HEK293 (cell line): ENCODE data around the gene STING1.

Source experiments
- CTCF ChIA-PET: fragments of 350-600 bp; formaldehyde crosslinking; extraction: SDS; loops from one replicate; lab custom pipeline; 2021; ENCODE audit warnings: antibody characterized with exemption; lab: Yijun Ruan, JAX
- POLR2A ChIA-PET: fragments of 300-600 bp; formaldehyde crosslinking; extraction: SDS; loops from one replicate; lab custom pipeline; 2020; ENCODE audit warnings: antibody characterized with exemption, inconsistent platforms; lab: Yijun Ruan, JAX
- H3K27ac ChIP-seq: fragments of 200-500 bp; sonication (Bioruptor generic); 2 replicates; pipeline ENCODE4 v1.5.1; 2014; ENCODE audit warnings: low read depth, low read length, control low read depth, inconsistent platforms; ENCODE audit errors: extremely low read depth
- H3K36me3 ChIP-seq, 2 experiments: fragments of 200-500 bp in 1 of 2; sonication (Bioruptor generic) in 1 of 2; 1 replicate in 1 of 2; 2 replicates in 1 of 2; pipeline ENCODE4 v1.5.1; 2014 to 2017; ENCODE audit warnings: inconsistent platforms in 2 of 2, low read length in 2 of 2; ENCODE audit not compliant: control insufficient read depth in 2 of 2, insufficient read depth in 1 of 2
- H3K4me1 ChIP-seq: fragments of 200-500 bp; sonication (Bioruptor generic); 2 replicates; pipeline ENCODE4 v1.5.1; 2014; ENCODE audit warnings: mild to moderate bottlenecking, low read length, inconsistent platforms; ENCODE audit not compliant: control insufficient read depth, insufficient read depth
- H3K4me3 ChIP-seq: 2 replicates; pipeline ENCODE4 v1.5.1; 2011; ENCODE audit warnings: low read depth, mild to moderate bottlenecking, control low read depth, low read length, moderate library complexity
- H3K9me3 ChIP-seq: fragments of 200-500 bp; sonication (Bioruptor generic); 2 replicates; pipeline ENCODE4 v1.5.1; 2014; ENCODE audit warnings: low read depth, low read length, inconsistent platforms; ENCODE audit not compliant: control insufficient read depth, insufficient read depth
- GLI2 ChIP-seq: fragments of 450-650 bp; formaldehyde crosslinking; IDR thresholded peaks from 2 replicates; pipeline ENCODE4; 2017; ENCODE audit warnings: missing biosample characterization, missing genetic modification characterization, low read depth, borderline replicate concordance
- GLIS2 ChIP-seq: fragments of 450-650 bp; formaldehyde crosslinking; IDR thresholded peaks from 2 replicates; pipeline ENCODE4 v1.5.1; 2016; ENCODE audit warnings: missing biosample characterization, missing genetic modification characterization
- HOXA7 ChIP-seq: sonication (generic); formaldehyde crosslinking; IDR thresholded peaks from 2 replicates; pipeline ENCODE4 v1.8.1; 2022; ENCODE audit warnings: missing genetic modification reagents, borderline replicate concordance
- HOXC10 ChIP-seq: sonication (generic); formaldehyde crosslinking; IDR thresholded peaks from 2 replicates; pipeline ENCODE4 v1.8.1; 2023; ENCODE audit warnings: mild to moderate bottlenecking, missing genetic modification reagents
- PRDM1 ChIP-seq: fragments of 450-650 bp; formaldehyde crosslinking; IDR thresholded peaks from 2 replicates; pipeline ENCODE4; 2016; ENCODE audit warnings: missing biosample characterization, missing genetic modification characterization
- RBAK ChIP-seq: fragments of 450-650 bp; formaldehyde crosslinking; IDR thresholded peaks from 2 replicates; pipeline ENCODE4 v1.5.1; 2016; ENCODE audit warnings: missing biosample characterization, missing genetic modification characterization
- SP2 ChIP-seq: fragments of 450-650 bp; formaldehyde crosslinking; IDR thresholded peaks from 2 replicates; pipeline ENCODE4 v1.5.1; 2016; ENCODE audit warnings: missing biosample characterization, missing genetic modification characterization
- SP3 ChIP-seq: fragments of 450-650 bp; formaldehyde crosslinking; IDR thresholded peaks from 2 replicates; pipeline ENCODE4 v1.5.1; 2016; ENCODE audit warnings: missing biosample characterization, missing genetic modification characterization
- ZFP37 ChIP-seq: fragments of 450-650 bp; formaldehyde crosslinking; IDR thresholded peaks from 2 replicates; pipeline ENCODE4 v1.5.1; 2016; ENCODE audit warnings: missing biosample characterization, missing genetic modification characterization
- ZNF133 ChIP-seq: fragments of 450-650 bp; formaldehyde crosslinking; IDR thresholded peaks from 2 replicates; pipeline ENCODE4 v1.5.1; 2016; ENCODE audit warnings: missing biosample characterization, missing genetic modification characterization
- ZNF175 ChIP-seq: fragments of 450-650 bp; formaldehyde crosslinking; IDR thresholded peaks from 2 replicates; pipeline ENCODE4 v1.5.1; 2016; ENCODE audit warnings: missing biosample characterization, missing genetic modification characterization
- ZNF211 ChIP-seq: fragments of 450-650 bp; formaldehyde crosslinking; IDR thresholded peaks from 2 replicates; pipeline ENCODE4 v1.5.1; 2016; ENCODE audit warnings: low read depth, missing biosample characterization, missing genetic modification characterization
- ZNF416 ChIP-seq: fragments of 450-650 bp; formaldehyde crosslinking; IDR thresholded peaks from 2 replicates; pipeline ENCODE4 v1.5.1; 2016; ENCODE audit warnings: missing biosample characterization, missing genetic modification characterization
- ZNF521 ChIP-seq: fragments of 450-650 bp; formaldehyde crosslinking; IDR thresholded peaks from 2 replicates; pipeline ENCODE4 v1.5.1; 2017; ENCODE audit warnings: missing biosample characterization, mild to moderate bottlenecking, missing genetic modification characterization
- ZNF558 ChIP-seq: fragments of 450-650 bp; formaldehyde crosslinking; IDR thresholded peaks from 2 replicates; pipeline ENCODE4 v1.5.1; 2016; ENCODE audit warnings: missing biosample characterization, missing genetic modification characterization
- ZNF561 ChIP-seq: fragments of 450-650 bp; IDR thresholded peaks from 2 replicates; pipeline ENCODE4 v1.5.1; 2018; ENCODE audit warnings: missing biosample characterization, missing genetic modification characterization, borderline replicate concordance
- ZNF658 ChIP-seq: fragments of 450-650 bp; formaldehyde crosslinking; IDR thresholded peaks from 2 replicates; pipeline ENCODE4; 2016; ENCODE audit warnings: missing biosample characterization, missing genetic modification characterization
- ZNF76 ChIP-seq: fragments of 450-650 bp; formaldehyde crosslinking; IDR thresholded peaks from 2 replicates; pipeline ENCODE4; 2016; ENCODE audit warnings: low read depth, missing biosample characterization, missing genetic modification characterization, borderline replicate concordance
- ZNF837 ChIP-seq: fragments of 450-650 bp; formaldehyde crosslinking; IDR thresholded peaks from 2 replicates; pipeline ENCODE4 v1.5.1; 2016; ENCODE audit warnings: missing biosample characterization, missing genetic modification characterization
- TF ChIP-seq, protein P1 (sequence below): fragments of 450-650 bp; formaldehyde crosslinking; IDR thresholded peaks from 2 replicates; pipeline ENCODE4 v1.5.1; 2016; ENCODE audit warnings: missing biosample characterization, missing genetic modification characterization
- TF ChIP-seq, protein P2 (sequence below): fragments of 450-650 bp; formaldehyde crosslinking; IDR thresholded peaks from 2 replicates; pipeline ENCODE4; 2016; ENCODE audit warnings: missing biosample characterization, missing genetic modification characterization
- TF ChIP-seq, protein P3 (sequence below): fragments of 450-650 bp; formaldehyde crosslinking; IDR thresholded peaks from 2 replicates; pipeline ENCODE4 v1.5.1; 2016; ENCODE audit warnings: missing biosample characterization, missing genetic modification characterization
- TF ChIP-seq, protein P4 (sequence below): IDR thresholded peaks from 2 replicates; pipeline ENCODE4 v1.6.1; 2011; ENCODE audit warnings: mild to moderate bottlenecking, low read depth, low read length, borderline replicate concordance
- TF ChIP-seq, protein P5 (sequence below): fragments of 450-650 bp; formaldehyde crosslinking; IDR thresholded peaks from 2 replicates; pipeline ENCODE4 v1.5.1; 2016; ENCODE audit warnings: missing biosample characterization, missing genetic modification characterization

STING1 gene

DNA sequence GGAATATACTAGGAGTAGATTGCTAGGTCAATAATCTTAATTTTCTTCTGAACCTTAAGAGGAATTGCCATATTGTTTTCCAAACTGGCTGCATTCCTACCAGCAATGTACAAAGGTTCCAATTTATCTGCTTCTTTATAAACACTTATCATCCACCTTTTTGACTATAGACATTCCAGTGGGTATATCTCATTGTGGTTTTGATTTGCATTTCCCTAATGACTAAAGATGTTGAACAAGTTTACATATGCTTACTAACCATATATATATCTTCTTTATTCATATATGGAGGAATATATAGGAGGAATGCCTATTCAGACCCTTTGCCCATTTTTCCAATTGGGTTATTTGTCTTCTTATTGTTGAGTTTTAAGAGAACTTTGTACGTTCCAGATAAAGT, 50.9 kb downstream of the STING1 start:
- POLR2A ChIA-PET, result no interaction called here
- Histone ChIP-seq H3K27ac (no peak overlapping the region), H3K9me3 (no peaks in the 10 kb centered on the region), H3K4me1 (no peaks in the 10 kb centered on the region), H3K36me3 (peaks cover 51 to 71% of the 10 kb centered on the region in 2 experiments), H3K4me3 (no peak overlapping the region)
- TF ChIP-seq RBAK, result no peak
- TF ChIP-seq, protein P1, sequence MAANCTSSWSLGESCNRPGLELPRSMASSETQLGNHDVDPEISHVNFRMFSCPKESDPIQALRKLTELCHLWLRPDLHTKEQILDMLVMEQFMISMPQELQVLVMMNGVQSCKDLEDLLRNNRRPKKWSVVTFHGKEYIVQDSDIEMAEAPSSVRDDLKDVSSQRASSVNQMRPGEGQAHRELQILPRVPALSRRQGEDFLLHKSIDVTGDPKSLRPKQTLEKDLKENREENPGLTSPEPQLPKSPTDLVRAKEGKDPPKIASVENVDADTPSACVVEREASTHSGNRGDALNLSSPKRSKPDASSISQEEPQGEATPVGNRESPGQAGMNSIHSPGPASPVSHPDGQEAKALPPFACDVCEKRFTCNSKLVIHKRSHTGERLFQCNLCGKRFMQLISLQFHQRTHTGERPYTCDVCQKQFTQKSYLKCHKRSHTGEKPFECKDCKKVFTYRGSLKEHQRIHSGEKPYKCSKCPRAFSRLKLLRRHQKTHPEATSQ, result no peak
- TF ChIP-seq SP3 (tag by site-specific recombination), result no peak
- no peak for TF ChIP-seq ZFP37 (tag by site-specific recombination)
- TF ChIP-seq GLIS2 (tag by site-specific recombination), result no peak
- no peak for TF ChIP-seq ZNF658 (tag by site-specific recombination)
- TF ChIP-seq ZNF76 (tag by site-specific recombination), result no peak
- no peak for TF ChIP-seq HOXA7
- TF ChIP-seq, protein P2, sequence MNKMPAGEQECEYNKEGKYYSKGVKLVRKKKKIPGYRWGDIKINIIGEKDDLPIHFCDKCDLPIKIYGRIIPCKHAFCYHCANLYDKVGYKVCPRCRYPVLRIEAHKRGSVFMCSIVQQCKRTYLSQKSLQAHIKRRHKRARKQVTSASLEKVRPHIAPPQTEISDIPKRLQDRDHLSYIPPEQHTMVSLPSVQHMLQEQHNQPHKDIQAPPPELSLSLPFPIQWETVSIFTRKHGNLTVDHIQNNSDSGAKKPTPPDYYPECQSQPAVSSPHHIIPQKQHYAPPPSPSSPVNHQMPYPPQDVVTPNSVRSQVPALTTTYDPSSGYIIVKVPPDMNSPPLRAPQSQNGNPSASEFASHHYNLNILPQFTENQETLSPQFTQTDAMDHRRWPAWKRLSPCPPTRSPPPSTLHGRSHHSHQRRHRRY (tag by site-specific recombination), result no peak
- TF ChIP-seq, protein P3, sequence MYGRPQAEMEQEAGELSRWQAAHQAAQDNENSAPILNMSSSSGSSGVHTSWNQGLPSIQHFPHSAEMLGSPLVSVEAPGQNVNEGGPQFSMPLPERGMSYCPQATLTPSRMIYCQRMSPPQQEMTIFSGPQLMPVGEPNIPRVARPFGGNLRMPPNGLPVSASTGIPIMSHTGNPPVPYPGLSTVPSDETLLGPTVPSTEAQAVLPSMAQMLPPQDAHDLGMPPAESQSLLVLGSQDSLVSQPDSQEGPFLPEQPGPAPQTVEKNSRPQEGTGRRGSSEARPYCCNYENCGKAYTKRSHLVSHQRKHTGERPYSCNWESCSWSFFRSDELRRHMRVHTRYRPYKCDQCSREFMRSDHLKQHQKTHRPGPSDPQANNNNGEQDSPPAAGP (tag by site-specific recombination), result no peak
- no peak for TF ChIP-seq ZNF175
- no peak for TF ChIP-seq ZNF558 (tag by site-specific recombination)
- TF ChIP-seq, protein P4, sequence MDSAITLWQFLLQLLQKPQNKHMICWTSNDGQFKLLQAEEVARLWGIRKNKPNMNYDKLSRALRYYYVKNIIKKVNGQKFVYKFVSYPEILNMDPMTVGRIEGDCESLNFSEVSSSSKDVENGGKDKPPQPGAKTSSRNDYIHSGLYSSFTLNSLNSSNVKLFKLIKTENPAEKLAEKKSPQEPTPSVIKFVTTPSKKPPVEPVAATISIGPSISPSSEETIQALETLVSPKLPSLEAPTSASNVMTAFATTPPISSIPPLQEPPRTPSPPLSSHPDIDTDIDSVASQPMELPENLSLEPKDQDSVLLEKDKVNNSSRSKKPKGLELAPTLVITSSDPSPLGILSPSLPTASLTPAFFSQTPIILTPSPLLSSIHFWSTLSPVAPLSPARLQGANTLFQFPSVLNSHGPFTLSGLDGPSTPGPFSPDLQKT, result no peak
- TF ChIP-seq ZNF521 (tag by site-specific recombination), result no peak
- TF ChIP-seq ZNF837 (tag by site-specific recombination), result no peak
- TF ChIP-seq HOXC10 (CRISPR knock-in tag), result no peak
- TF ChIP-seq ZNF416 (tag by site-specific recombination), result no peak
- TF ChIP-seq, protein P5, sequence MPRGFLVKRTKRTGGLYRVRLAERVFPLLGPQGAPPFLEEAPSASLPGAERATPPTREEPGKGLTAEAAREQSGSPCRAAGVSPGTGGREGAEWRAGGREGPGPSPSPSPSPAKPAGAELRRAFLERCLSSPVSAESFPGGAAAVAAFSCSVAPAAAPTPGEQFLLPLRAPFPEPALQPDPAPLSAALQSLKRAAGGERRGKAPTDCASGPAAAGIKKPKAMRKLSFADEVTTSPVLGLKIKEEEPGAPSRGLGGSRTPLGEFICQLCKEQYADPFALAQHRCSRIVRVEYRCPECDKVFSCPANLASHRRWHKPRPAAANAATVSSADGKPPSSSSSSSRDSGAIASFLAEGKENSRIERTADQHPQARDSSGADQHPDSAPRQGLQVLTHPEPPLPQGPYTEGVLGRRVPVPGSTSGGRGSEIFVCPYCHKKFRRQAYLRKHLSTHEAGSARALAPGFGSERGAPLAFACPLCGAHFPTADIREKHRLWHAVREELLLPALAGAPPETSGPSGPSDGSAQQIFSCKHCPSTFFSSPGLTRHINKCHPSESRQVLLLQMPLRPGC (tag by site-specific recombination), result no peak
- no peak for TF ChIP-seq SP2
- TF ChIP-seq ZNF133 (tag by site-specific recombination), result no peak
- CTCF ChIA-PET, result interaction anchor here (0.7 to 1.5 kb wide), 3 partner anchors 9 to 84 kb away, joined by 4 to 8 read pairs (median 4); no protein-coding TSS in a partner anchor

DNA sequence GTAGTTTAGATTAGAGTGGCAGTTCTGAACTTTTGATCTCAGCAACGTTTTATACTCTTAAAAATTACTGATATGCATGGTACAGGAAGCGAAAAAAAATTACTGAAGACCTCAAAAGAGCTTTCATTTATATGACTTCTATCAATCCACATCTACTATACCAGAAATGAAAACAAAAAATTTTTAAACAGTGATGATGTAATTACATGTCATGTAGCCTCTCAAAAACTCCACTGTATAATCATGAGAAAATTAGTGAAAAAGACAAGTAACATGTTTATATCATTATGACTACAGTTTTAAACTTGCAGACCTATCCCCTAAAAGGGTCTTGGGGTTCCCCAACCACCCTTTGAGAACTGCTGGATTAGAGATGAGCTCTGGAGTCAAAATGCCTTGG, 52.5 kb downstream of the STING1 start:
- CTCF ChIA-PET, result interaction anchor here (0.6 to 2.3 kb wide), 10 partner anchors 11 to 979 kb away, joined by 3 to 8 read pairs (median 3); no protein-coding TSS in a partner anchor
- H3K4me1 ChIP-seq, result no peaks in the 10 kb centered on the region
- H3K4me3 ChIP-seq, result no peak overlapping the region
- TF ChIP-seq ZNF561 (tag by site-specific recombination) (no peak), GLI2 (no peak), ZNF211 (tag by site-specific recombination) (no peak), ZFP37 (tag by site-specific recombination) (no peak), PRDM1 (no peak)
- TF ChIP-seq, all 188 proteins: peak for 0
- POLR2A ChIA-PET, result interaction anchor here (1.9 kb wide), 1 partner anchor 9 kb away, joined by 5 read pairs; the partner anchor contains the start of gene DNAJC18
- Histone ChIP-seq H3K36me3 (peaks cover 60 to 66% of the 10 kb centered on the region in 2 experiments), H3K9me3 (no peaks in the 10 kb centered on the region), H3K27ac (no peak overlapping the region)
